ENCODE results near the gene CDH4. TPM values are rescaled to one million over a fixed set of nuclear protein-coding genes. Genes with fewer than 3 reads are reported as not detected.

Gene CDH4
- total and polyA plus RNA-seq, 2 donors from 2014 or later, result 1.1 TPM; not detected in 1

DNA sequence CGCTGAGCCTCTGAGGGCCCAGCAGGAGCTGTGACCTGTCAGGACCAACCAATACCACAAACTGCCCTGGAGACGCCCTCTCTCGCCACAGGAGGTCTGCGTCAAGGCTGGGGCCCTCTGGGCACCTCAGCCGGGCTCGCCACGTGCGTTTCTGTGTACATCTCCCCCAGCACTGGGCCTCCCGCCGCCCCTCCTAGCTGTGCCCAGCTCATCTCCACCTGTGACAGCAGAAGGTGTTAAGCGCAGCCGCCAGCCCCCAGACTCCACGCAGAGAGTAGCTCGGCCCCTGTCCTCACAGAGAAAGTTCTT lies 722.2 kb downstream of the CDH4 start:
- H3K4me3 ChIP-seq (ENCODE audit: low read length in 3 of 3), result no peak overlapping the region
- TF ChIP-seq CTCF (IDR thresholded peaks at IDR 0.05; ENCODE audit: borderline replicate concordance, extremely low read depth, insufficient read depth), result no peak
- peaks cover 4 to 32% (median 10%) of the 10 kb centered on the region in 3 donors for H3K36me3 ChIP-seq (ENCODE audit: control insufficient read depth in 2 of 3, insufficient read depth in 3 of 3, low read length in 3 of 3)
- H3K9me3 ChIP-seq (ENCODE audit: control insufficient read depth in 2 of 3, insufficient read depth in 1 of 3, low read length in 3 of 3), result no peaks in the 10 kb centered on the region
- H3K4me1 ChIP-seq (ENCODE audit: control insufficient read depth in 2 of 3, insufficient read depth in 2 of 3, low read depth in 1 of 3, low read length in 3 of 3), result no peaks in the 10 kb centered on the region
- DNase-seq (no peak), FAIRE-seq (no peak)
- no peaks in the 10 kb centered on the region for H3K27me3 ChIP-seq (ENCODE audit: control insufficient read depth, insufficient read depth, low read length)
- intact Hi-C loops (cut with DNase I), result no loop called here
- H3K27ac ChIP-seq (ENCODE audit: low read depth in 2 of 2, low read length in 2 of 2), result no peak overlapping the region
- no peak overlapping the region for H3K9ac ChIP-seq (ENCODE audit: low read length in 3 of 3)

DNA sequence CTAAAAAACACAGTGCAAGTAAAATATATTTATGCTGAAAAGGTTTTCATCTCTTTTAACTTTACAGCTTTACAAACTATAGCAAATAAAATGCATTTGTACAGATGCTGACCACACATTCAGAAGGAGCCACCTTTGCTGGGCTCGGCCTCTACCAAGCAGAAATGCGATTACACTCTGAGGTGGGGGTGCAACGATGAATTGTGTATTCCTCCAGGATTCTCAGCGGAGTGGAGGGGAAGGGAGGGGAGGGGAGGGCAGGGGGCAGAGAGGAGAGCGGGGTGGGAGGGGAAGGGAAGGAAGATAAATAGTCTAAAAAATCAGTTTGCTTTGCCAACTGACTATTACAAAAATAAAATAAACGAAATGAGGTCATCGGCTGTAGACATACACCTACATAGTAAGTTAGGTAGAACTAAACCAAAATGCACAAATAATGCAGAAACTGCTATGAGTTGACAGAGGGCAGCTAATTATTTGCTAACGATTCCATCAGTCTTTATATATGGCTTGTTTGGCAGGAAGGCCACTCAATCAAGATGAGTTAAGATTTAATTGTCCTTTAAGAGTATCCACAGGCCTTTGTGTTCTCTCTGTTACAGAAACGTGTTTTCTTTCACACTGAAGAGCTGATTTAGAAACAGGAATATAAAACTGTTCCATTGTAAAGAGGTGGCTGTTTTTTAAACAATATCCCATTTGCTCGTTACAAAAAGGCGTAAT lies 723.5 kb downstream of the CDH4 start:
- intact Hi-C loops (cut with DNase I), result no loop called here
- H3K4me1 ChIP-seq (ENCODE audit: control insufficient read depth in 2 of 3, insufficient read depth in 2 of 3, low read depth in 1 of 3, low read length in 3 of 3), result no peaks in the 10 kb centered on the region
- no peak for TF ChIP-seq CTCF (IDR thresholded peaks at IDR 0.05; ENCODE audit: borderline replicate concordance, extremely low read depth, insufficient read depth)
- peaks cover 4 to 32% (median 10%) of the 10 kb centered on the region in 3 donors for H3K36me3 ChIP-seq (ENCODE audit: control insufficient read depth in 2 of 3, insufficient read depth in 3 of 3, low read length in 3 of 3)
- no peaks in the 10 kb centered on the region for H3K9me3 ChIP-seq (ENCODE audit: control insufficient read depth in 2 of 3, insufficient read depth in 1 of 3, low read length in 3 of 3)
- no peaks in the 10 kb centered on the region for H3K27me3 ChIP-seq (ENCODE audit: control insufficient read depth, insufficient read depth, low read length)
- H3K9ac ChIP-seq (ENCODE audit: low read length in 3 of 3), result no peak overlapping the region
- H3K4me3 ChIP-seq (ENCODE audit: low read length in 3 of 3), result no peak overlapping the region
- no peak overlapping the region for H3K27ac ChIP-seq (ENCODE audit: low read depth in 2 of 2, low read length in 2 of 2)
- DNase-seq, result peak in 2 of 5 donors; percentile 18 to 26
- FAIRE-seq, result no peak

DNA sequence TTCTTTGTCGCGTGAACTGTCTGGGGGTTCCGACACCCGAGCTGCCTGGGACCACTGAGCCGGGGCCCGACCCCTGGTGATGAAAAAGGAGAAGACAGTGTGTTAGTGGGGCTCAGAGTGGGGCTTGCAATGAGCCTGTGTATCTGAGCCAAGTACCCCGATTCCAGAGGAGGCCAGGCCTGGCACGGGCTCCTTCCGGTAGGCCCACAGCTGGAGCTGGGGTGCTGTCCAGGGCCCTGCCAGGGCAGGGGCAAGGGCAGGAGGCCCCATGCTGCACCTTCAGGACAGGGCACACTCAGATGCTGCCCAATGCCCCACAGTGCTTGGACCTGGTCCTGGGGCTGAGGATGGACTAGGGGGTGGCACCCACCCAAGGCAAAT lies 724.2 kb downstream of the CDH4 start:
- Histone ChIP-seq H3K27ac (ENCODE audit: low read depth in 2 of 2, low read length in 2 of 2) (no peak overlapping the region), H3K4me3 (ENCODE audit: low read length in 3 of 3) (no peak overlapping the region), H3K36me3 (ENCODE audit: control insufficient read depth in 2 of 3, insufficient read depth in 3 of 3, low read length in 3 of 3) (peaks cover 4 to 32% (median 10%) of the 10 kb centered on the region in 3 donors), H3K27me3 (ENCODE audit: control insufficient read depth, insufficient read depth, low read length) (no peaks in the 10 kb centered on the region), H3K4me1 (ENCODE audit: control insufficient read depth in 2 of 3, insufficient read depth in 2 of 3, low read depth in 1 of 3, low read length in 3 of 3) (no peaks in the 10 kb centered on the region), H3K9ac (ENCODE audit: low read length in 3 of 3) (no peak overlapping the region), H3K9me3 (ENCODE audit: control insufficient read depth in 2 of 3, insufficient read depth in 1 of 3, low read length in 3 of 3) (no peaks in the 10 kb centered on the region)
- no peak for TF ChIP-seq CTCF (IDR thresholded peaks at IDR 0.05; ENCODE audit: borderline replicate concordance, extremely low read depth, insufficient read depth)
- no peak for FAIRE-seq
- DNase-seq, result no peak
- intact Hi-C loops (cut with DNase I), result no loop called here

All from kidney (tissue), 14 donors.